WTC11 (cell line): Measurements from ENCODE around the gene BICDL2. TPM values are rescaled to one million over a fixed set of nuclear protein-coding genes. Genes with fewer than 3 reads are reported as not detected.
A peak's percentile ranks its signal among the peaks of the same experiment; 100 is the strongest.

ENCODE experiments used
- ATF2 ChIP-seq: sonication (generic); formaldehyde crosslinking; IDR thresholded peaks from 2 replicates; pipeline ENCODE4 v1.8.1; 2022; ENCODE audit warnings: low read depth, missing genetic modification reagents, borderline replicate concordance
- CBFB ChIP-seq: sonication (generic); formaldehyde crosslinking; IDR thresholded peaks from 2 replicates; pipeline ENCODE4 v1.8.1; 2022; ENCODE audit warnings: mild to moderate bottlenecking, low read depth, missing genetic modification reagents
- ESRRA ChIP-seq: sonication (generic); formaldehyde crosslinking; IDR thresholded peaks from 2 replicates; pipeline ENCODE4 v1.8.1; 2022; ENCODE audit warnings: mild to moderate bottlenecking, missing genetic modification reagents, borderline replicate concordance
- JAZF1 ChIP-seq: fragments of 250-450 bp; sonication (Bioruptor Pico); IDR thresholded peaks from 2 replicates; pipeline ENCODE4 v1.9.0; 2021; ENCODE audit warnings: moderate library complexity, mild to moderate bottlenecking, inconsistent platforms
- NFE2L1 ChIP-seq: sonication (generic); formaldehyde crosslinking; IDR thresholded peaks from 2 replicates; pipeline ENCODE4 v1.8.1; 2023; ENCODE audit warnings: missing genetic modification reagents
- NR2C2 ChIP-seq: sonication (generic); formaldehyde crosslinking; IDR thresholded peaks from 2 replicates; pipeline ENCODE4 v1.8.0; 2022; ENCODE audit warnings: mild to moderate bottlenecking, missing genetic modification reagents
- RORB ChIP-seq: fragments of 250-450 bp; sonication (Bioruptor Pico); IDR thresholded peaks from 2 replicates; pipeline ENCODE4 v1.9.0; 2021; ENCODE audit warnings: mild to moderate bottlenecking
- ZBTB21 ChIP-seq: sonication (generic); formaldehyde crosslinking; IDR thresholded peaks from 2 replicates; pipeline ENCODE4 v1.8.1; 2023; ENCODE audit warnings: mild to moderate bottlenecking, missing genetic modification reagents, borderline replicate concordance
- ZNF219 ChIP-seq: sonication (generic); formaldehyde crosslinking; IDR thresholded peaks from 2 replicates; pipeline ENCODE4 v1.8.0; 2023; ENCODE audit warnings: missing genetic modification reagents, mild to moderate bottlenecking, borderline replicate concordance
- ZNF263 ChIP-seq: sonication (generic); formaldehyde crosslinking; IDR thresholded peaks from 2 replicates; pipeline ENCODE4 v1.8.1; 2022; ENCODE audit warnings: low read depth, mild to moderate bottlenecking, moderate library complexity, missing genetic modification reagents
- total RNA-seq: library from RNA; stranded (reverse); gene quantifications from 3 replicates; pipeline ENCODE4 v1.2.3, GENCODE V29; 2021
- TF ChIP-seq, protein P1 (sequence below): sonication (generic); formaldehyde crosslinking; IDR thresholded peaks from 2 replicates; pipeline ENCODE4 v1.8.1; 2023; ENCODE audit warnings: mild to moderate bottlenecking, missing genetic modification reagents, moderate library complexity
- TF ChIP-seq, protein P2 (sequence below): sonication (generic); formaldehyde crosslinking; IDR thresholded peaks from 2 replicates; pipeline ENCODE4 v1.8.0; 2022; ENCODE audit warnings: mild to moderate bottlenecking, missing genetic modification reagents
- TF ChIP-seq, protein P3 (sequence below): sonication (generic); formaldehyde crosslinking; IDR thresholded peaks from 2 replicates; pipeline ENCODE4 v1.8.1; 2023; ENCODE audit warnings: mild to moderate bottlenecking, moderate library complexity, missing genetic modification reagents
- TF ChIP-seq, protein P4 (sequence below): sonication (generic); formaldehyde crosslinking; IDR thresholded peaks from 2 replicates; pipeline ENCODE4 v1.8.0; 2023; ENCODE audit warnings: missing genetic modification reagents, mild to moderate bottlenecking, borderline replicate concordance
- TF ChIP-seq, protein P5 (sequence below): sonication (generic); formaldehyde crosslinking; IDR thresholded peaks from 2 replicates; pipeline ENCODE4 v1.8.1; 2022; ENCODE audit warnings: missing genetic modification reagents, borderline replicate concordance
- TF ChIP-seq, protein P6 (sequence below): sonication (generic); formaldehyde crosslinking; IDR thresholded peaks from 2 replicates; pipeline ENCODE4 v1.8.0; 2022; ENCODE audit warnings: missing genetic modification reagents
- TF ChIP-seq, protein P7 (sequence below): fragments of 250-450 bp; sonication (Bioruptor Pico); IDR thresholded peaks from 2 replicates; pipeline ENCODE4 v1.8.0; 2021; ENCODE audit warnings: mild to moderate bottlenecking
- TF ChIP-seq, protein P8 (sequence below): sonication (generic); formaldehyde crosslinking; IDR thresholded peaks from 2 replicates; pipeline ENCODE4 v1.8.1; 2022; ENCODE audit warnings: mild to moderate bottlenecking, missing genetic modification reagents, moderate library complexity, borderline replicate concordance

Gene BICDL2
- total RNA-seq, 1 experiment from 2014 or later: 28.2 TPM

DNA sequence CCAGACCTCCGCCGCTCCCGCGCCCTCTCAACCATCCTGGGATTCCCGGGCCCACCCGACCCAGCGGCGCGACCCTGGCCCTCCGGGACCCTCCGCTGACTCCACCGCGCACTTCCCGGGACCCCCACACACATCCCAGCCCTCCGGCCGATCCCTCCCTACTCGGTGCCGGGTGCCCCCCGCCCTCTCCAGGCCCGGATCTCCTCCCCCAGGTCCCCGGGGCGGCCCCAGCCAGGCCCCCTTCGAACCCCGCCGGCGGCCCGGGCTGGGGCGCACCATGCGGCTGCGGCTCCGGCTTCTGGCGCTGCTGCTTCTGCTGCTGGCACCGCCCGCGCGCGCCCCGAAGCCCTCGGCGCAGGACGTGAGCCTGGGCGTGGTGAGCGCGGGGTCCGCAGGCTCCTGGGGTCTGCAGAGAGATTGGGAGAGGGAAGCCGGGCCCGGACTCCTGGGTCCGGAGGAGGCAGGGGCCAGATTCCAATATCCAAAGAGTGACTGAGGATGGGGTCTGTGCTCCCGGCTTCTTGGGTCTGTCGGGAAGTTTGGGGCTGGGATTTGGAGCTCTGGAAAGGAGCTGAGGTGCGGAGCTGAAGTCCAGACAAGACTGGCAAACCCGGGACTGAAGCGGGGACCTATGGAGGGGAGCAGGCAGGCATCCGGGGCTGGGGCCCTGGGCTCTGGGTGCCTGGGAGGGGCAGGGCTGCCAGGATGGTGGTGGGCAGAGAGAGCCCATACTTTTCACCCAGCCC lies 10.1 kb upstream of the BICDL2 start (continued):
- TF ChIP-seq ATF2 (CRISPR knock-in tag): no peak
- no peak for TF ChIP-seq RORB (CRISPR knock-in tag)
- TF ChIP-seq, protein P1, sequence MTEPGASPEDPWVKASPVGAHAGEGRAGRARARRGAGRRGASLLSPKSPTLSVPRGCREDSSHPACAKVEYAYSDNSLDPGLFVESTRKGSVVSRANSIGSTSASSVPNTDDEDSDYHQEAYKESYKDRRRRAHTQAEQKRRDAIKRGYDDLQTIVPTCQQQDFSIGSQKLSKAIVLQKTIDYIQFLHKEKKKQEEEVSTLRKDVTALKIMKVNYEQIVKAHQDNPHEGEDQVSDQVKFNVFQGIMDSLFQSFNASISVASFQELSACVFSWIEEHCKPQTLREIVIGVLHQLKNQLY (CRISPR knock-in tag): no peak
- TF ChIP-seq, protein P2, sequence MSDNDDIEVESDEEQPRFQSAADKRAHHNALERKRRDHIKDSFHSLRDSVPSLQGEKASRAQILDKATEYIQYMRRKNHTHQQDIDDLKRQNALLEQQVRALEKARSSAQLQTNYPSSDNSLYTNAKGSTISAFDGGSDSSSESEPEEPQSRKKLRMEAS: no peak
- TF ChIP-seq ZBTB21 (CRISPR knock-in tag): no peak
- TF ChIP-seq, protein P3, sequence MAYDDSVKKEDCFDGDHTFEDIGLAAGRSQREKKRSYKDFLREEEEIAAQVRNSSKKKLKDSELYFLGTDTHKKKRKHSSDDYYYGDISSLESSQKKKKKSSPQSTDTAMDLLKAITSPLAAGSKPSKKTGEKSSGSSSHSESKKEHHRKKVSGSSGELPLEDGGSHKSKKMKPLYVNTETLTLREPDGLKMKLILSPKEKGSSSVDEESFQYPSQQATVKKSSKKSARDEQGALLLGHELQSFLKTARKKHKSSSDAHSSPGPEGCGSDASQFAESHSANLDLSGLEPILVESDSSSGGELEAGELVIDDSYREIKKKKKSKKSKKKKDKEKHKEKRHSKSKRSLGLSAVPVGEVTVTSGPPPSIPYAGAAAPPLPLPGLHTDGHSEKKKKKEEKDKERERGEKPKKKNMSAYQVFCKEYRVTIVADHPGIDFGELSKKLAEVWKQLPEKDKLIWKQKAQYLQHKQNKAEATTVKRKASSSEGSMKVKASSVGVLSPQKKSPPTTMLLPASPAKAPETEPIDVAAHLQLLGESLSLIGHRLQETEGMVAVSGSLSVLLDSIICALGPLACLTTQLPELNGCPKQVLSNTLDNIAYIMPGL (CRISPR knock-in tag): peak; percentile 79; the same call in 1 of the 2 replicates
- no peak for TF ChIP-seq NFE2L1 (CRISPR knock-in tag)
- no peak; the same call in 1 of the 2 replicates for TF ChIP-seq ZNF219 (CRISPR knock-in tag)
- no peak for TF ChIP-seq NR2C2
- TF ChIP-seq, protein P4, sequence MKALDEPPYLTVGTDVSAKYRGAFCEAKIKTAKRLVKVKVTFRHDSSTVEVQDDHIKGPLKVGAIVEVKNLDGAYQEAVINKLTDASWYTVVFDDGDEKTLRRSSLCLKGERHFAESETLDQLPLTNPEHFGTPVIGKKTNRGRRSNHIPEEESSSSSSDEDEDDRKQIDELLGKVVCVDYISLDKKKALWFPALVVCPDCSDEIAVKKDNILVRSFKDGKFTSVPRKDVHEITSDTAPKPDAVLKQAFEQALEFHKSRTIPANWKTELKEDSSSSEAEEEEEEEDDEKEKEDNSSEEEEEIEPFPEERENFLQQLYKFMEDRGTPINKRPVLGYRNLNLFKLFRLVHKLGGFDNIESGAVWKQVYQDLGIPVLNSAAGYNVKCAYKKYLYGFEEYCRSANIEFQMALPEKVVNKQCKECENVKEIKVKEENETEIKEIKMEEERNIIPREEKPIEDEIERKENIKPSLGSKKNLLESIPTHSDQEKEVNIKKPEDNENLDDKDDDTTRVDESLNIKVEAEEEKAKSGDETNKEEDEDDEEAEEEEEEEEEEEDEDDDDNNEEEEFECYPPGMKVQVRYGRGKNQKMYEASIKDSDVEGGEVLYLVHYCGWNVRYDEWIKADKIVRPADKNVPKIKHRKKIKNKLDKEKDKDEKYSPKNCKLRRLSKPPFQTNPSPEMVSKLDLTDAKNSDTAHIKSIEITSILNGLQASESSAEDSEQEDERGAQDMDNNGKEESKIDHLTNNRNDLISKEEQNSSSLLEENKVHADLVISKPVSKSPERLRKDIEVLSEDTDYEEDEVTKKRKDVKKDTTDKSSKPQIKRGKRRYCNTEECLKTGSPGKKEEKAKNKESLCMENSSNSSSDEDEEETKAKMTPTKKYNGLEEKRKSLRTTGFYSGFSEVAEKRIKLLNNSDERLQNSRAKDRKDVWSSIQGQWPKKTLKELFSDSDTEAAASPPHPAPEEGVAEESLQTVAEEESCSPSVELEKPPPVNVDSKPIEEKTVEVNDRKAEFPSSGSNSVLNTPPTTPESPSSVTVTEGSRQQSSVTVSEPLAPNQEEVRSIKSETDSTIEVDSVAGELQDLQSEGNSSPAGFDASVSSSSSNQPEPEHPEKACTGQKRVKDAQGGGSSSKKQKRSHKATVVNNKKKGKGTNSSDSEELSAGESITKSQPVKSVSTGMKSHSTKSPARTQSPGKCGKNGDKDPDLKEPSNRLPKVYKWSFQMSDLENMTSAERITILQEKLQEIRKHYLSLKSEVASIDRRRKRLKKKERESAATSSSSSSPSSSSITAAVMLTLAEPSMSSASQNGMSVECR (CRISPR knock-in tag): peak; percentile 50; the same call in 1 of the 2 replicates
- TF ChIP-seq, protein P5, sequence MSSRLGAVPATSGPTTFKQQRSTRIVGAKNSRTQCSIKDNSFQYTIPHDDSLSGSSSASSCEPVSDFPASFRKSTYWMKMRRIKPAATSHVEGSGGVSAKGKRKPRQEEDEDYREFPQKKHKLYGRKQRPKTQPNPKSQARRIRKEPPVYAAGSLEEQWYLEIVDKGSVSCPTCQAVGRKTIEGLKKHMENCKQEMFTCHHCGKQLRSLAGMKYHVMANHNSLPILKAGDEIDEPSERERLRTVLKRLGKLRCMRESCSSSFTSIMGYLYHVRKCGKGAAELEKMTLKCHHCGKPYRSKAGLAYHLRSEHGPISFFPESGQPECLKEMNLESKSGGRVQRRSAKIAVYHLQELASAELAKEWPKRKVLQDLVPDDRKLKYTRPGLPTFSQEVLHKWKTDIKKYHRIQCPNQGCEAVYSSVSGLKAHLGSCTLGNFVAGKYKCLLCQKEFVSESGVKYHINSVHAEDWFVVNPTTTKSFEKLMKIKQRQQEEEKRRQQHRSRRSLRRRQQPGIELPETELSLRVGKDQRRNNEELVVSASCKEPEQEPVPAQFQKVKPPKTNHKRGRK: no peak
- TF ChIP-seq, protein P6, sequence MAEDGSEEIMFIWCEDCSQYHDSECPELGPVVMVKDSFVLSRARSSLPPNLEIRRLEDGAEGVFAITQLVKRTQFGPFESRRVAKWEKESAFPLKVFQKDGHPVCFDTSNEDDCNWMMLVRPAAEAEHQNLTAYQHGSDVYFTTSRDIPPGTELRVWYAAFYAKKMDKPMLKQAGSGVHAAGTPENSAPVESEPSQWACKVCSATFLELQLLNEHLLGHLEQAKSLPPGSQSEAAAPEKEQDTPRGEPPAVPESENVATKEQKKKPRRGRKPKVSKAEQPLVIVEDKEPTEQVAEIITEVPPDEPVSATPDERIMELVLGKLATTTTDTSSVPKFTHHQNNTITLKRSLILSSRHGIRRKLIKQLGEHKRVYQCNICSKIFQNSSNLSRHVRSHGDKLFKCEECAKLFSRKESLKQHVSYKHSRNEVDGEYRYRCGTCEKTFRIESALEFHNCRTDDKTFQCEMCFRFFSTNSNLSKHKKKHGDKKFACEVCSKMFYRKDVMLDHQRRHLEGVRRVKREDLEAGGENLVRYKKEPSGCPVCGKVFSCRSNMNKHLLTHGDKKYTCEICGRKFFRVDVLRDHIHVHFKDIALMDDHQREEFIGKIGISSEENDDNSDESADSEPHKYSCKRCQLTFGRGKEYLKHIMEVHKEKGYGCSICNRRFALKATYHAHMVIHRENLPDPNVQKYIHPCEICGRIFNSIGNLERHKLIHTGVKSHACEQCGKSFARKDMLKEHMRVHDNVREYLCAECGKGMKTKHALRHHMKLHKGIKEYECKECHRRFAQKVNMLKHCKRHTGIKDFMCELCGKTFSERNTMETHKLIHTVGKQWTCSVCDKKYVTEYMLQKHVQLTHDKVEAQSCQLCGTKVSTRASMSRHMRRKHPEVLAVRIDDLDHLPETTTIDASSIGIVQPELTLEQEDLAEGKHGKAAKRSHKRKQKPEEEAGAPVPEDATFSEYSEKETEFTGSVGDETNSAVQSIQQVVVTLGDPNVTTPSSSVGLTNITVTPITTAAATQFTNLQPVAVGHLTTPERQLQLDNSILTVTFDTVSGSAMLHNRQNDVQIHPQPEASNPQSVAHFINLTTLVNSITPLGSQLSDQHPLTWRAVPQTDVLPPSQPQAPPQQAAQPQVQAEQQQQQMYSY: no peak
- TF ChIP-seq, protein P7, sequence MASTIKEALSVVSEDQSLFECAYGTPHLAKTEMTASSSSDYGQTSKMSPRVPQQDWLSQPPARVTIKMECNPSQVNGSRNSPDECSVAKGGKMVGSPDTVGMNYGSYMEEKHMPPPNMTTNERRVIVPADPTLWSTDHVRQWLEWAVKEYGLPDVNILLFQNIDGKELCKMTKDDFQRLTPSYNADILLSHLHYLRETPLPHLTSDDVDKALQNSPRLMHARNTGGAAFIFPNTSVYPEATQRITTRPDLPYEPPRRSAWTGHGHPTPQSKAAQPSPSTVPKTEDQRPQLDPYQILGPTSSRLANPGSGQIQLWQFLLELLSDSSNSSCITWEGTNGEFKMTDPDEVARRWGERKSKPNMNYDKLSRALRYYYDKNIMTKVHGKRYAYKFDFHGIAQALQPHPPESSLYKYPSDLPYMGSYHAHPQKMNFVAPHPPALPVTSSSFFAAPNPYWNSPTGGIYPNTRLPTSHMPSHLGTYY (CRISPR knock-in tag): no peak
- no peak for TF ChIP-seq ESRRA (CRISPR knock-in tag)
- TF ChIP-seq CBFB: no peak
- TF ChIP-seq JAZF1 (CRISPR knock-in tag): no peak
- TF ChIP-seq, protein P8, sequence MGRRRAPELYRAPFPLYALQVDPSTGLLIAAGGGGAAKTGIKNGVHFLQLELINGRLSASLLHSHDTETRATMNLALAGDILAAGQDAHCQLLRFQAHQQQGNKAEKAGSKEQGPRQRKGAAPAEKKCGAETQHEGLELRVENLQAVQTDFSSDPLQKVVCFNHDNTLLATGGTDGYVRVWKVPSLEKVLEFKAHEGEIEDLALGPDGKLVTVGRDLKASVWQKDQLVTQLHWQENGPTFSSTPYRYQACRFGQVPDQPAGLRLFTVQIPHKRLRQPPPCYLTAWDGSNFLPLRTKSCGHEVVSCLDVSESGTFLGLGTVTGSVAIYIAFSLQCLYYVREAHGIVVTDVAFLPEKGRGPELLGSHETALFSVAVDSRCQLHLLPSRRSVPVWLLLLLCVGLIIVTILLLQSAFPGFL: no peak
- TF ChIP-seq ZNF263 (CRISPR knock-in tag): no peak
